Daoy (cell line): ENCODE measurements around the gene PHRF1. TPM values are rescaled to one million over a fixed set of nuclear protein-coding genes. Genes with fewer than 3 reads are reported as not detected.
"Not testable (repeated sequence)": the region's sequence is repeated elsewhere in the genome, so short reads cannot be mapped to it uniquely, and the experiment has no call there.

Experiments
- DNase-seq: peaks from one replicate; pipeline ENCODE4 v3.0.0-alpha.2; 2015; ENCODE audit warnings: low read depth
- total RNA-seq: library from RNA; depleted of rRNA; stranded (reverse); fragments of >200 nt; shearing (Covaris generic); gene quantifications from 2 replicates; pipeline ENCODE4 v1.2.3, GENCODE V29; 2014; rRNA removed

The PHRF1 gene
- total RNA-seq, 1 experiment from 2014 or later: 29.2 TPM

- DNase-seq: not testable (repeated sequence)
These were observed 78.2 kb downstream of the PHRF1 start for GRCh38 chr11:654444-654843.

GRCh38 chr11:655036-655726 is 78.9 kb downstream of the PHRF1 start:
- DNase-seq: no peak

- DNase-seq: no peak
These were observed 80.2 kb downstream of the PHRF1 start for GRCh38 chr11:656426-656825.

- no peak for DNase-seq
These were observed 80.6 kb downstream of the PHRF1 start for GRCh38 chr11:656866-657265.

GRCh38 chr11:657691-658126 is 81.4 kb downstream of the PHRF1 start:
- DNase-seq: no peak

- no peak for DNase-seq
These were observed 83.3 kb downstream of the PHRF1 start for GRCh38 chr11:659532-660085.

- no peak for DNase-seq
These were observed 84.0 kb downstream of the PHRF1 start for GRCh38 chr11:660281-660680.

- DNase-seq: no peak
These were observed 84.6 kb downstream of the PHRF1 start for GRCh38 chr11:660681-661444.

Other genes with a start within 250 kb of the PHRF1 start
- gene B4GALNT4, start 207.0 kb upstream of the PHRF1 start, total RNA-seq: 3.0 and 4.9 TPM in 2 replicates
- 7.3 and 22.9 TPM in 2 replicates for gene PKP3, start 182.3 kb upstream of the PHRF1 start, total RNA-seq
- 10.5 and 25.8 TPM in 2 replicates for gene SIGIRR, start 161.5 kb upstream of the PHRF1 start, total RNA-seq
- gene ANO9, start 134.5 kb upstream of the PHRF1 start, total RNA-seq: 0.17 TPM in 1 of 2 replicates, not detected in the other
- gene PTDSS2, start 126.2 kb upstream of the PHRF1 start, total RNA-seq: 16.2 and 24.4 TPM in 2 replicates
- 165 and 188 TPM in 2 replicates for gene RNH1, start 69.2 kb upstream of the PHRF1 start, total RNA-seq
- gene HRAS, start 40.9 kb upstream of the PHRF1 start, total RNA-seq: 67.4 and 75.8 TPM in 2 replicates
- 0.11 and 0.60 TPM in 2 replicates for gene LRRC56, start 38.9 kb upstream of the PHRF1 start, total RNA-seq
- gene LMNTD2, start 15.7 kb upstream of the PHRF1 start, total RNA-seq: 0.23 and 0.54 TPM in 2 replicates
- 19.8 and 25.2 TPM in 2 replicates for gene RASSF7, start 15.5 kb upstream of the PHRF1 start, total RNA-seq
- 6.7 and 14.5 TPM in 2 replicates for gene IRF7, start 39.5 kb downstream of the PHRF1 start, total RNA-seq
- gene CDHR5, start 48.5 kb downstream of the PHRF1 start, total RNA-seq: not detected in 2 replicates
- not detected in 2 replicates for gene SCT, start 50.7 kb downstream of the PHRF1 start, total RNA-seq
- not detected in 2 replicates for gene DRD4, start 60.8 kb downstream of the PHRF1 start, total RNA-seq
- gene DEAF1, start 118.8 kb downstream of the PHRF1 start, total RNA-seq: 21.7 and 25.5 TPM in 2 replicates
- 7.5 and 15.8 TPM in 2 replicates for gene TMEM80, start 119.3 kb downstream of the PHRF1 start, total RNA-seq
- gene EPS8L2, start 129.8 kb downstream of the PHRF1 start, total RNA-seq: 1.8 and 5.4 TPM in 2 replicates
- gene TALDO1, start 171.0 kb downstream of the PHRF1 start, total RNA-seq: 319 and 455 TPM in 2 replicates
- gene GATD1, start 201.0 kb downstream of the PHRF1 start, total RNA-seq: 17.3 and 18.4 TPM in 2 replicates
- 0.51 and 1.2 TPM in 2 replicates for gene CEND1, start 213.6 kb downstream of the PHRF1 start, total RNA-seq
- gene SLC25A22, start 221.8 kb downstream of the PHRF1 start, total RNA-seq: 11.8 and 14.1 TPM in 2 replicates
- 3.5 and 10.4 TPM in 2 replicates for gene PIDD1, start 228.8 kb downstream of the PHRF1 start, total RNA-seq
- 693 and 756 TPM in 2 replicates for gene RPLP2, start 233.5 kb downstream of the PHRF1 start, total RNA-seq
- 10.9 and 24.2 TPM in 2 replicates for gene PNPLA2, start 242.4 kb downstream of the PHRF1 start, total RNA-seq